ENCODE results near the gene GATAD2B.

Gene GATAD2B

GRCh38 chr1:153922972-153923925, at the start of gene GATAD2B:
Gene GATAD2B (minus strand): TSS chr1:153922972. CDS start chr1:153828347, 94,625 bp downstream.
- peak; percentile 99 for DNase-seq

- DNase-seq = no peak
Measured at GRCh38 chr1:153970346-153970745, 47.6 kb upstream of the GATAD2B start.

GRCh38 chr1:153968972-153969371, 46.2 kb upstream of the GATAD2B start:
- DNase-seq = no peak

DNA sequence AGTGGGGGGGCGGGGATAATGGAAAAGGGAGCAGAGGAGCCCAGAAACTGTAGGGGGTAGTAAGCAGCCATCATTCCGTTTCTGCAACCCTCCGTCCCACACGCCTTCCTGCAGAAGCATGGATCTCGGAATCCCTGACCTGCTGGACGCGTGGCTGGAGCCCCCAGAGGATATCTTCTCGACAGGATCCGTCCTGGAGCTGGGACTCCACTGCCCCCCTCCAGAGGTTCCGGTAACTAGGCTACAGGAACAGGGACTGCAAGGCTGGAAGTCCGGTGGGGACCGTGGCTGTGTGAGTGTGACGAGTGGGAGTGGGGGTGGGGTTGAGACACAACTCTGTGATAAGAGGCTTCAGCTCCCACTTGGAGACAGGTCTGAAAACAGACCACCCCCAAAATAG, 45.6 kb upstream of the GATAD2B start:
- DNase-seq = no peak

DNA sequence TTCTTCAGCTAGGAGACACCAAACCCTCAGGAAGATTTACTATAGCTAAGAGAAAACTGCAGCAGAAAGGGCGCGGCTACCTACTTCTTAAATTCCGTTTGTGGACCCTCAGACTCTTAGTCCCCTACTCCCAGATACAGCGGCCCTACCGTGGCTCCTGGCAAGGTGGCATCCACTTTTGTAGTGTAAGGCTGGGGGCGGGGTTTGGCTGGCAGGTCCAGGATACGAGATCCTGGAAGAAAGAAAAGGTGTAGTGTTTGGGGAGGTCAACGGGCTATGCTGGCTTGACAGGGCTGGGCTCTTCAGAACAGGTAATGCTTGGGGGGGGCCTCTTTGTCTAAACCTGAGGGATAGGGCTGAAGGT, 45.2 kb upstream of the GATAD2B start:
- DNase-seq = no peak

- peak; percentile 90 for DNase-seq
Measured at GRCh38 chr1:153967107-153967999, 44.6 kb upstream of the GATAD2B start, which contains the start of gene CREB3L4. Gene CREB3L4 (plus strand): TSS chr1:153967902. CDS start chr1:153968526, 624 bp downstream.

- DNase-seq = peak; percentile 13
Measured at GRCh38 chr1:153963850-153964331, 41.1 kb upstream of the GATAD2B start.

DNA sequence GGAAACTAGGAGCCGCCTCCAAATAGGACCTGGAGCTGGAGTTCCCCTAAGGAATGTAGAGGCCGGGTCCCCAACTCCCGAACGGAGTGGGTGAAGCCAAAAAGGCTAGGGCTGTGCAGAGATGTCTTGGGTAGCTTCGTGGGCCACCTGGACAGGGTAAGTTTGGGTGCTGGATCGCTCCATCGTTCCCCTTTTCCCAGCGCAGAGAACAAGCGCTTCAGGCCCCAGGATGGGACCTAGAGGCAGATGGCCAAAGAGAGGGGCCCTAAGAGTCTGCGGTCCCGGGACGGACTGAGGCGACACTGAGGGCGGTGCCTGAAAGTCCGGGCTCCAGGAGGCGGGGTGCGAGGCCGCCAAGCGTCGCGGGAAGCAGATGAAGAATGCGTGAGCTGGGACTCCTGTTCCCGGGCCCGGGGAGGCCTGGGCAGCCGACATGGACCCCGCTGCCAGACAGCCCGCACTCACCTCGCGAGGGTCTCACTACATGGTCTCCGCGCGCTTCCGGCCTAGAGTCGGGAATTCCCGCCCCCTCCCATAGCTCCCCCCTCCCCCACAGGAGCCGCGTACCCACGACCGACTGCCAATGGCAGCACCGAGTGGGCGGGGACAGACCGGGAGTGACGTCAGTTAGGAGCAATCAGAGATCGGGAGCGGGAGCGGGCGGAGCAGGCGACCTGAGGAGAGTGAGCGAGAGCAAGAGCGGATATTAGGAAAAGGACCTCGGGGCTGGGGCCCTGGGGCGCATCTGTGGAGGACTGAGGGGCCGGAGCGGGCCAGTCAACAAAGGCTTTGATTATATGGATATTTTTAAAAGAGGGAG, 40.5 kb upstream of the GATAD2B start, which contains the start of gene SLC39A1:
TSS of gene SLC39A1 (minus strand) at position 508 of the 820 bp plus-strand sequence. CDS start 822 bp downstream, outside the sequence.
- DNase-seq = peak; percentile 98

DNA sequence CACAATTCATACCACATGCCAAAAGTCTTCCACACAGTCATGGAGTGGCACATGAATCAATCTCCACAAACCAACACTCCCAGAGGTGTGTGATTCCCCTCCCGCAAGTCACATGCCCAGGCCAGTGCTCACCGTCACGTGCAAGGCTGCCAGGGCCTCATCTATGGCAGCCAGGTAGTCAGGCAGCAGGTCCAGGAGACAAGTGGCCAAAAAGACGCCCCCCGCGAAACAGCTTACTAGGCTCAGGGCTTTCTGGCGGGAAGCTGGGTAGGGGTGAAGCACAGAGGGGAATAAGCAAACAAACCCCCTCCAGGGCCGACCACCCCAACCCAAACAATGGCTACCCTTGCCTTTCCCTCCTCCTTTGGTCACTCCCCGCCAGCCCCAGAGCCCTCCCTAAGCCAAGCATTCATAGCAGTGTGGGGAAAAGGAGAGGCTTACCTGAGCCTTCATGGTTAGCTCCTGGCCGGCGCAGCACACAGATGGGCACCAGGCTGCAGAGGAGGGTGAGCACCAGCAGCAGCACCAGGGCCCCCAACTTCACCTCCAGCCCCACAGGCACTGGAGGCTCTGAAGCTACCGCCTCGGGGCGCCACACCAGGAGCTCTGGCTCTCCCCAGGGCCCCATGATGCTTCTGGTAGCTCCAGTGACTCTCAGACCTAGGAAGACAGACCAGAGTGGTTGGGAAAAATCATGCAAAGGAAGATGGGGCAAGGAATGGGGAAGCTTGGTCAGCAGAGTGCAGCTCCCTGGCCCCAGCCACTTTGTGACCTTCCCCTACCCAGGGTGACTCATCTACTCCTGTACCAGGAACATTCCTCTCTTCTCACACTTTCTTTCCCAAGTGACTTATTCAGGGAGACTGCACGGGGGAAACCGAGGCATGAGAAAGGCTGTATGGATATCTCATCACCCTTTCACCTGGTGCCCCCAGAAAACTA, 39.6 kb upstream of the GATAD2B start:
- DNase-seq = no peak

GRCh38 chr1:153961421-153961820, 38.6 kb upstream of the GATAD2B start:
- no peak for DNase-seq

DNA sequence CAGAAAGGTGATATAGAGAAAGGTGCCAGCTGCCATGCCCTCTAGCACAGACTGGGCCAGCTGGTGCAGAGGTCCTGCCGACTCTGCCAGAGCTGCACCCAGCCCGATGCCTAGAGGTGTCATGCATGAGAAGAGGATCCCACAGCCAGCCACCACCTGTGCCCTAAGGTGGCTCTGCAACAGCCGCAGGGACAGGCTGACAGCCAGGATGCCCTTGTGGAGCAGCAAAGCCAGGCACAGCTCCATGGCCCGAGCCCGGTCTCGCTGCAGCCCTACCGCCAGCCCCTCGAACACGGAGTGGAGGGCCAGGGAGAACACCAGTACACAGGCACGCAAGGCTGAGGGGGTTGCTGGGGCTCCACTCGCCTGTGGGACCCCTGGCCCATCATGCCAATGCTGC, 37.4 kb upstream of the GATAD2B start:
- no peak for DNase-seq

DNA sequence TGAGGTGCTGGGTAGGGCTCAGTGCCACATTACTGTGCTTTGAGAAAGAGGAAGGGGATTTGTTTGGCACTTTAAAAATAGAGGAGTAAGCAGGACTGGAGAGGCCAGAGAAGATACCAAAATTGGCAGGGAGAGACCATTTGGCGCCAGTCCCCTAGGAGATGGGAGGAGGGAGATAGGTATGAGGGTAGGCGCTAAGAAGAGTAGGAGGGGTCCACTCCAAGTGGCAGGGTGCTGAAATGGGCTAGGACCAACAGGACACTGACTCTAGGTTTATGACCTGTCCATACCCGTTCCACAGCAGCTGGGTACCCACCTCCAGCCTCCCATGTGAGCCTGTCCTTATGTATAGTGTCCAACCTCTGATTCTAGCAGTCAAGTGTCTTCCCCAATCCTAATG, 36.7 kb upstream of the GATAD2B start:
- no peak for DNase-seq

DNA sequence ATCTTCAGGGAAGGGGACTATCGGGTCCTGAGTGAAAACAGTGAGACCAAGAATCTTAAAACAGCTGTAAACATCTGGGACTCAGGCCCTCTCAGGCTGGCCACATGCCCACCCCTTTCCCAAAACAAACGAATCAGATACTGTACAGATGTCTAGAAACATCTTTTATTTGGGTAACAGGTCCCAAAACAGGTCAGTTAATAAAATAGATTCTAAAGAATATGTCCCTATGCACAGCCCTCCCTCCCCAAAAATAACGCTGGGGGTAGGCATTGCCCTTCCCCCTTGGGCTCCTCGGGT, 36.1 kb upstream of the GATAD2B start:
- DNase-seq = no peak

- DNase-seq = peak; percentile 99
Measured at GRCh38 chr1:153958111-153958960, 35.6 kb upstream of the GATAD2B start, which contains the start of gene CRTC2. Gene CRTC2 (minus strand): TSS chr1:153958612. CDS start chr1:153958497, 115 bp downstream.

DNA sequence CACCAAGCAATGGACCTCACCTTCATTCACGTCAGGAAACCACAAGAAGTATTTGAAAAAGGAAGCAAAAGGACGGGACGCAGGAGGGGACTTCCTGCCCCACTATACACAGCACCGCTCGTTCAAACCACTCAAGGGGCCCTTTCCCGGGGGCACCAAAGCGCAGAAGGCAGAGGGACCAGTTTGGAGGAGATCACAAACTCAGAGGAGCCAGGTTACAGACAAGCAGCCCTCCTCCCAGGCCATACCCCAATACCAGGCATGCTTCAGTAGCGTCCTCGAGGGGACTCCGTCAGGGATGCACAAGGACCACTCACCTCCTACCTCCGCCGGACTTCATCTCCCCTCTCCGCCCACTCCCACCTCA, 35.0 kb upstream of the GATAD2B start:
- peak; percentile 47 for DNase-seq

GRCh38 chr1:153956997-153957715, 34.4 kb upstream of the GATAD2B start:
- DNase-seq = no peak

DNA sequence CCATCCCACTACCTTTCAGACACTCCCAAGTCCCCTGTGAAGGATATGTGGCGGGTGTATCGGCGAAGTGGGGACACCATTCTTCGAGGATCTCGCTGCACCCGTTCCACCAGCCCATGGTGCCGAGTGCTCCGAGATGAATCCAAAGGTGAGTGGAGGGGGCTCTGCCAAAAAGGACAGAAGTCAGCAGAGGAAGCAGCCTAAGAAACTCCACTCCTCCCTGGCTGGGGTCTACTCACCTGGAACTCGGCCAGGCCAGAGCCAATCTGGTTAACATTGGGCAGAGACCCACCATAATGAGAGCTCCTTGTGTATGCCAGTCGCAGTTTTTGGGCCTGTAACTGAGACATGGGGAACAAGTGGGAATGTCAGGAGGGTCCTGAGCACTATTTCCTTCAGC, 32.1 kb upstream of the GATAD2B start:
- DNase-seq = no peak

GRCh38 chr1:153953859-153954365, 31.1 kb upstream of the GATAD2B start:
- DNase-seq = no peak

DNA sequence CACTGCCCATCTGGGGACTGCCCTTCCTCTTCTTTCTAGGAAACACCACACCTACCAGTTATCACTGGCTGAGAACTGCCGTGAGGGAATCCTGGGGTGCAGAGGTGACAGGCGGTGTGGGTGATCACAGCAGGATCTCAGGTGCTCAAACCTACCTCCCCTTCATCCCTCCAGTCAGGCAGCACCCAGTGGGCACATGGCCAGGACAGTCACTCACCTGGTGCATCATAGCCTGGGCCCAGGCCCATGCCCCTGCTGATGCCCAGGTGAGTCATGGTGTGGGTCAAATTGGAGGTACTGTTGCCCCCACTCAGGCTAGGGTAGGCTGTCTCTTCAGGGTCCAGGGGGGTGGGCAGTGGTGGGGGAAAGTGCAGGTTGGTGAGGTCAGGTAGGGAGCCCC, 29.0 kb upstream of the GATAD2B start:
- no peak for DNase-seq
